ENCODE results near the gene FNBP1.

DNA sequence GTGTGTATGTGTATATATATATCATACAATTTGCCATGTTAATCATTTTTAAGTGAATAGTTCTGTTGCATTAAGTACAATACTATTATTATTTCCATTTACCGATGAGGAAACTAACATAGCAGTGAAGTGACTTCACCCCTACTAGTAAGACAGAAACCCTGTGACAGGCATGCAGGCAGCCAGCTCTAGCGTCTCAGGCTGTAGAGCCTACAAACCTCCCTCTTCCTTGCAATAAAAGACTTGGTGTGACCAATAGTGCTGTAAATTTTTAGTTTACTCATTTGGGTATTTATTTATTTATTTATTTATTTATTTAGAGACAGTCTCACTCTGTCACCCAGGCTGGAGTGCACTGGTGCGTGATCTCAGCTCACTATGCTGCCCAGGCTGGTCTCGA, 24.7 kb downstream of the FNBP1 start:
- TF ChIP-seq EZH2phosphoT487 (IDR thresholded peaks at IDR 0.05; ENCODE audit: insufficient read depth, low read depth), result no peak
- TF ChIP-seq EZH2 (IDR thresholded peaks at IDR 0.05; ENCODE audit: insufficient read depth, poor library complexity, severe bottlenecking), result no peak

Data from GM23248 (cell line).